ENCODE measurements around the gene ERICH3. TPM values are rescaled to one million over a fixed set of nuclear protein-coding genes. Genes with fewer than 3 reads are reported as not detected.

The ERICH3 gene
- total RNA-seq, 1 donor = not detected

- DNase-seq (ENCODE audit: insufficient read length, low spot score, missing footprints) = no peak
- Histone ChIP-seq H3K4me2 (ENCODE audit: insufficient read depth, low read length) (no peak overlapping the region), H3K9me3 (ENCODE audit: low read depth, low read length) (no peaks in the 10 kb centered on the region), H4K20me1 (ENCODE audit: insufficient read depth, low read length) (no peaks in the 10 kb centered on the region), H3K79me2 (ENCODE audit: insufficient read depth, low read length) (no peaks in the 10 kb centered on the region), H3K36me3 (ENCODE audit: insufficient read depth, low read length) (peaks cover 15% of the 10 kb centered on the region), H2AFZ (ENCODE audit: low read length) (no peak overlapping the region), H3K4me1 (ENCODE audit: insufficient read depth, low read length) (no peaks in the 10 kb centered on the region), H3K4me3 (ENCODE audit: insufficient read depth, low read length) (no peak overlapping the region), H3K27ac (ENCODE audit: low read depth, low read length) (no peak overlapping the region), H3K27me3 (ENCODE audit: insufficient read depth, low read length) (no peaks in the 10 kb centered on the region)
- TF ChIP-seq CTCF (IDR thresholded peaks at IDR 0.05; ENCODE audit: extremely low read depth, low read depth, low read length) = no peak
Observed at GRCh38 chr1:74703386-74704182, 30.0 kb upstream of the ERICH3 start.

- H2AFZ ChIP-seq (ENCODE audit: low read length) = no peak overlapping the region
- no peak overlapping the region for H3K4me3 ChIP-seq (ENCODE audit: insufficient read depth, low read length)
- H3K36me3 ChIP-seq (ENCODE audit: insufficient read depth, low read length) = peaks cover 9% of the 10 kb centered on the region
- no peaks in the 10 kb centered on the region for H3K79me2 ChIP-seq (ENCODE audit: insufficient read depth, low read length)
- no peaks in the 10 kb centered on the region for H3K27me3 ChIP-seq (ENCODE audit: insufficient read depth, low read length)
- no peaks in the 10 kb centered on the region for H4K20me1 ChIP-seq (ENCODE audit: insufficient read depth, low read length)
- no peak overlapping the region for H3K27ac ChIP-seq (ENCODE audit: low read depth, low read length)
- H3K9me3 ChIP-seq (ENCODE audit: low read depth, low read length) = no peaks in the 10 kb centered on the region
- no peak for DNase-seq (ENCODE audit: insufficient read length, low spot score, missing footprints)
- no peak overlapping the region for H3K4me2 ChIP-seq (ENCODE audit: insufficient read depth, low read length)
- H3K4me1 ChIP-seq (ENCODE audit: insufficient read depth, low read length) = no peaks in the 10 kb centered on the region
- no peak for TF ChIP-seq CTCF (IDR thresholded peaks at IDR 0.05; ENCODE audit: extremely low read depth, low read depth, low read length)
Observed at GRCh38 chr1:74699331-74699730, 25.7 kb upstream of the ERICH3 start.

- Histone ChIP-seq H3K4me2 (ENCODE audit: insufficient read depth, low read length) (no peak overlapping the region), H3K79me2 (ENCODE audit: insufficient read depth, low read length) (no peaks in the 10 kb centered on the region), H3K4me3 (ENCODE audit: insufficient read depth, low read length) (no peak overlapping the region), H3K36me3 (ENCODE audit: insufficient read depth, low read length) (no peaks in the 10 kb centered on the region), H4K20me1 (ENCODE audit: insufficient read depth, low read length) (no peaks in the 10 kb centered on the region), H3K4me1 (ENCODE audit: insufficient read depth, low read length) (peaks cover 8% of the 10 kb centered on the region), H3K27me3 (ENCODE audit: insufficient read depth, low read length) (no peaks in the 10 kb centered on the region), H3K9me3 (ENCODE audit: low read depth, low read length) (no peaks in the 10 kb centered on the region), H2AFZ (ENCODE audit: low read length) (no peak overlapping the region), H3K27ac (ENCODE audit: low read depth, low read length) (no peak overlapping the region)
- TF ChIP-seq CTCF (IDR thresholded peaks at IDR 0.05; ENCODE audit: extremely low read depth, low read depth, low read length) = no peak
- DNase-seq (ENCODE audit: insufficient read length, low spot score, missing footprints) = no peak
Observed at GRCh38 chr1:74697832-74698231, 24.2 kb upstream of the ERICH3 start.

GRCh38 chr1:74693473-74693872 is 19.9 kb upstream of the ERICH3 start:
- H3K36me3 ChIP-seq (ENCODE audit: insufficient read depth, low read length) = no peaks in the 10 kb centered on the region
- no peak overlapping the region for H3K4me2 ChIP-seq (ENCODE audit: insufficient read depth, low read length)
- no peaks in the 10 kb centered on the region for H4K20me1 ChIP-seq (ENCODE audit: insufficient read depth, low read length)
- H3K27me3 ChIP-seq (ENCODE audit: insufficient read depth, low read length) = no peaks in the 10 kb centered on the region
- H3K4me3 ChIP-seq (ENCODE audit: insufficient read depth, low read length) = no peak overlapping the region
- no peak for DNase-seq (ENCODE audit: insufficient read length, low spot score, missing footprints)
- H3K4me1 ChIP-seq (ENCODE audit: insufficient read depth, low read length) = peaks cover 8% of the 10 kb centered on the region
- no peak for TF ChIP-seq CTCF (IDR thresholded peaks at IDR 0.05; ENCODE audit: extremely low read depth, low read depth, low read length)
- H3K79me2 ChIP-seq (ENCODE audit: insufficient read depth, low read length) = no peaks in the 10 kb centered on the region
- H3K27ac ChIP-seq (ENCODE audit: low read depth, low read length) = no peak overlapping the region
- no peaks in the 10 kb centered on the region for H3K9me3 ChIP-seq (ENCODE audit: low read depth, low read length)
- no peak overlapping the region for H2AFZ ChIP-seq (ENCODE audit: low read length)

Data from osteoblast (primary cell).